Measurements from ENCODE around the gene CDH8.

Gene CDH8

DNA sequence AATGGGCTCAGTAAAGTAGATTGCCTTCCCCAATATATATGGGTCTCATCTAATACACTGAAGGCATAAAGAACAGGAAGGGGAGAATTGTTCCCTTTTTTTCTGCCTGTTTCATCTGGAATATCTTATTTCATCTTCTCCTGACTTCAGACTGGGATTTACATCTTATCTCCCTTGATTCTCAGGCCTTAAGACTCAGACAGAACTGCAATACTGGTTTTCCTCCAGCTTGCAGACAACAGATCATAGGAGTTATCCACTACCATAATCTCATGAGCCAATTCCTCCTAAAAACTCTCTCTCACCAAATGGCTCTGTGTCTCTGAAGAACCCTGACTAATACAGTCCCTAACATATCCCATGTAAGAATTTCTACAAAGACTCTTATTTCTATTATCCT is 390.7 kb downstream of the CDH8 start:
- no peak overlapping the region for H3K27ac ChIP-seq (ENCODE audit: low read length)
- no peaks in the 10 kb centered on the region for H3K36me3 ChIP-seq (ENCODE audit: control insufficient read depth in 2 of 2, insufficient read depth in 2 of 2, low read length in 2 of 2)
- no peaks in the 10 kb centered on the region for H3K4me1 ChIP-seq (ENCODE audit: control insufficient read depth, insufficient read depth, low read length)
- H3K4me3 ChIP-seq (ENCODE audit: low read length in 2 of 2), result no peak overlapping the region
- H3K9me3 ChIP-seq (ENCODE audit: control insufficient read depth in 2 of 2, low read length in 2 of 2), result no peaks in the 10 kb centered on the region
- H3K9ac ChIP-seq (ENCODE audit: low read length in 2 of 2), result no peak overlapping the region
- no peaks in the 10 kb centered on the region for H3K27me3 ChIP-seq (ENCODE audit: control insufficient read depth in 1 of 2, insufficient read depth in 2 of 2, low read length in 2 of 2)

GRCh38 chr16:61644736-61645135 is 391.5 kb downstream of the CDH8 start:
- no peaks in the 10 kb centered on the region for H3K9me3 ChIP-seq (ENCODE audit: control insufficient read depth in 2 of 2, low read length in 2 of 2)
- no peak overlapping the region for H3K4me3 ChIP-seq (ENCODE audit: low read length in 2 of 2)

GRCh38 chr16:61617219-61617783 is 418.9 kb downstream of the CDH8 start:
- Histone ChIP-seq H3K27me3 (ENCODE audit: control insufficient read depth in 1 of 2, insufficient read depth in 2 of 2, low read length in 2 of 2) (no peaks in the 10 kb centered on the region), H3K9ac (ENCODE audit: low read length in 2 of 2) (no peak overlapping the region), H3K9me3 (ENCODE audit: control insufficient read depth in 2 of 2, low read length in 2 of 2) (no peaks in the 10 kb centered on the region), H3K36me3 (ENCODE audit: control insufficient read depth in 2 of 2, insufficient read depth in 2 of 2, low read length in 2 of 2) (no peaks in the 10 kb centered on the region), H3K4me3 (ENCODE audit: low read length in 2 of 2) (no peak overlapping the region), H3K4me1 (ENCODE audit: control insufficient read depth, insufficient read depth, low read length) (no peaks in the 10 kb centered on the region), H3K27ac (ENCODE audit: low read length) (no peak overlapping the region)

More at GRCh38 chr16:61644736-61645135, 391.5 kb downstream of the CDH8 start:
- H3K36me3 ChIP-seq (ENCODE audit: control insufficient read depth in 2 of 2, insufficient read depth in 2 of 2, low read length in 2 of 2), result no peaks in the 10 kb centered on the region
- no peak overlapping the region for H3K27ac ChIP-seq (ENCODE audit: low read length)
- no peak overlapping the region for H3K9ac ChIP-seq (ENCODE audit: low read length in 2 of 2)
- no peaks in the 10 kb centered on the region for H3K4me1 ChIP-seq (ENCODE audit: control insufficient read depth, insufficient read depth, low read length)
- H3K27me3 ChIP-seq (ENCODE audit: control insufficient read depth in 1 of 2, insufficient read depth in 2 of 2, low read length in 2 of 2), result no peaks in the 10 kb centered on the region

DNA sequence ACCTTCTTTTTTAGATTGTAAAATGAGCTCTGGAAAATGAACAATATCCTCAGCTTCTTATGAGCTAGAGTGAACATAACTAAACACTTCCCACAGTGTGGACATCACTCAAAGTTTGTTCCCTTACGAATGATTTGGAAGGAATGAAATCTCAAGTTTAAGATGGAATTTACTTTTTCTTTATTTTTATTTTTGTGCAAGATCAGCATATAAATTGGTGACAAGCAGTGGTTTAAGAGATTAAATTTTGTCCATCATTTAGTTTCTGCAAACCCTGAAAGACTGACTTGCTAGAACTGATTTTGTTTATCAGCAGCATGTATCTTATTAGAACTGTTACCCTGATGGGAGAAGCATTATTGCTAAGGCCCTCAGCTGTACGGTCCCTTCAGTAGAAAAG is 420.1 kb downstream of the CDH8 start:
- no peaks in the 10 kb centered on the region for H3K4me1 ChIP-seq (ENCODE audit: control insufficient read depth, insufficient read depth, low read length)
- no peak overlapping the region for H3K4me3 ChIP-seq (ENCODE audit: low read length in 2 of 2)
- H3K27me3 ChIP-seq (ENCODE audit: control insufficient read depth in 1 of 2, insufficient read depth in 2 of 2, low read length in 2 of 2), result no peaks in the 10 kb centered on the region
- no peaks in the 10 kb centered on the region for H3K9me3 ChIP-seq (ENCODE audit: control insufficient read depth in 2 of 2, low read length in 2 of 2)
- no peak overlapping the region for H3K9ac ChIP-seq (ENCODE audit: low read length in 2 of 2)
- no peaks in the 10 kb centered on the region for H3K36me3 ChIP-seq (ENCODE audit: control insufficient read depth in 2 of 2, insufficient read depth in 2 of 2, low read length in 2 of 2)
- H3K27ac ChIP-seq (ENCODE audit: low read length), result no peak overlapping the region

- Histone ChIP-seq H3K27me3 (ENCODE audit: control insufficient read depth in 1 of 2, insufficient read depth in 2 of 2, low read length in 2 of 2) (no peaks in the 10 kb centered on the region), H3K4me1 (ENCODE audit: control insufficient read depth, insufficient read depth, low read length) (no peaks in the 10 kb centered on the region), H3K36me3 (ENCODE audit: control insufficient read depth in 2 of 2, insufficient read depth in 2 of 2, low read length in 2 of 2) (no peaks in the 10 kb centered on the region), H3K9ac (ENCODE audit: low read length in 2 of 2) (no peak overlapping the region), H3K4me3 (ENCODE audit: low read length in 2 of 2) (no peak overlapping the region), H3K9me3 (ENCODE audit: control insufficient read depth in 2 of 2, low read length in 2 of 2) (no peaks in the 10 kb centered on the region), H3K27ac (ENCODE audit: low read length) (no peak overlapping the region)
Measured at GRCh38 chr16:61611847-61612491, 424.3 kb downstream of the CDH8 start.

DNA sequence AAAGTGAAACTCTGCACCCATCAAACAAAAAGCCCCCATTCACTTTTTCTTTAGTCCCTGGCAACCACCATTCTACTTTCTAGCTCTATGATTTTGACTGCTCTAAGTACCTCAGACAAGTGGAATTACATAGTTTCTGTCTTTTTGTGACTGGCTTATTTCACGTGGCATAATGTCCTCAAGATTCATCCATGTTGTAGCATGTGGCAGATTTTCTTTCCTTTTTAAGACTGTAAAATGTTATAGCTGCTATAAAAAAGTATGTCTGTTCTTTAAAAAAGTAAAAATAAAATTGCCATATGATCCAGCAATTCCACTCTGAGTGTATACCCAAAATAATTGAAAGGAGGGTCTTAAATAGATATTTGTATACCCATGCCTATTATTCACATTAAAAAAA is 429.7 kb downstream of the CDH8 start:
- H3K9ac ChIP-seq (ENCODE audit: low read length in 2 of 2), result no peak overlapping the region
- no peak overlapping the region for H3K27ac ChIP-seq (ENCODE audit: low read length)
- H3K4me1 ChIP-seq (ENCODE audit: control insufficient read depth, insufficient read depth, low read length), result no peaks in the 10 kb centered on the region
- H3K27me3 ChIP-seq (ENCODE audit: control insufficient read depth in 1 of 2, insufficient read depth in 2 of 2, low read length in 2 of 2), result no peaks in the 10 kb centered on the region
- H3K36me3 ChIP-seq (ENCODE audit: control insufficient read depth in 2 of 2, insufficient read depth in 2 of 2, low read length in 2 of 2), result no peaks in the 10 kb centered on the region
- no peaks in the 10 kb centered on the region for H3K9me3 ChIP-seq (ENCODE audit: control insufficient read depth in 2 of 2, low read length in 2 of 2)
- no peak overlapping the region for H3K4me3 ChIP-seq (ENCODE audit: low read length in 2 of 2)
